ENCODE data around the gene NABP1.

NABP1 gene

GRCh38 chr2:191707542-191707941, 29.6 kb downstream of the NABP1 start:
- DNase-seq (ENCODE audit: low spot score) = no peak

GRCh38 chr2:191710411-191710900, 32.5 kb downstream of the NABP1 start:
- DNase-seq (ENCODE audit: low spot score) = no peak

- no peak for DNase-seq (ENCODE audit: low spot score)
These were observed 33.7 kb downstream of the NABP1 start for GRCh38 chr2:191711621-191712020.

GRCh38 chr2:191713837-191714236, 35.9 kb downstream of the NABP1 start:
- DNase-seq (ENCODE audit: low spot score) = no peak

- no peak for DNase-seq (ENCODE audit: low spot score)
These were observed 37.0 kb downstream of the NABP1 start for GRCh38 chr2:191714925-191715324.

GRCh38 chr2:191715471-191715870, 37.5 kb downstream of the NABP1 start:
- no peak for DNase-seq (ENCODE audit: low spot score)

GRCh38 chr2:191719261-191719660, 41.3 kb downstream of the NABP1 start:
- DNase-seq (ENCODE audit: low spot score) = no peak

GRCh38 chr2:191719938-191720337, 42.0 kb downstream of the NABP1 start:
- DNase-seq (ENCODE audit: low spot score) = no peak

GRCh38 chr2:191721331-191721730, 43.4 kb downstream of the NABP1 start:
- peak; percentile 30 for DNase-seq (ENCODE audit: low spot score)

- DNase-seq (ENCODE audit: low spot score) = no peak
These were observed 46.1 kb downstream of the NABP1 start for GRCh38 chr2:191724015-191724414.

- DNase-seq (ENCODE audit: low spot score) = no peak
These were observed 51.1 kb downstream of the NABP1 start for GRCh38 chr2:191728750-191729624.

- no peak for DNase-seq (ENCODE audit: low spot score)
These were observed 52.3 kb downstream of the NABP1 start for GRCh38 chr2:191730263-191730662.

Measured in iPS-NIHi11 (cell line).